HEK293T (cell line): ENCODE measurements around the gene SGTA.

Experiments used
- CTCF ChIA-PET: fragments of 350-600 bp; formaldehyde crosslinking; extraction: SDS; loops from one replicate; lab custom pipeline; 2021; ENCODE audit warnings: antibody characterized with exemption, inconsistent platforms; lab: Yijun Ruan, JAX
- POLR2A ChIA-PET: fragments of 350-600 bp; formaldehyde crosslinking; extraction: SDS; loops from one replicate; lab custom pipeline; 2020; ENCODE audit warnings: antibody characterized with exemption, inconsistent platforms; lab: Yijun Ruan, JAX
- DNase-seq: peaks from one replicate; pipeline ENCODE4 v3.0.0; 2012; ENCODE audit warnings: mixed read lengths; ENCODE audit errors: extremely low spot score
- ARNT ChIP-seq: fragments of 450-650 bp; IDR thresholded peaks from 2 replicates; pipeline ENCODE4 v1.6.1; 2017; ENCODE audit warnings: mild to moderate bottlenecking
- BHLHE40 ChIP-seq: fragments of 450-650 bp; IDR thresholded peaks from 2 replicates; pipeline ENCODE4 v1.6.1; 2016; ENCODE audit warnings: mild to moderate bottlenecking, moderate library complexity, borderline replicate concordance
- CTBP1 ChIP-seq: fragments of 450-650 bp; IDR thresholded peaks from 2 replicates; pipeline ENCODE4 v1.6.1; 2016; ENCODE audit warnings: borderline replicate concordance
- ELF4 ChIP-seq: fragments of 450-650 bp; IDR thresholded peaks from 2 replicates; pipeline ENCODE4 v1.6.1; 2017; ENCODE audit warnings: antibody characterized with exemption
- FOXA1 ChIP-seq: fragments of 450-650 bp; IDR thresholded peaks from 2 replicates; pipeline ENCODE4 v1.6.1; 2016; ENCODE audit warnings: mild to moderate bottlenecking
- FOXK2 ChIP-seq: fragments of 450-650 bp; IDR thresholded peaks from 2 replicates; pipeline ENCODE4 v1.6.1; 2016; ENCODE audit warnings: mild to moderate bottlenecking
- FOXM1 ChIP-seq: fragments of 450-650 bp; IDR thresholded peaks from 2 replicates; pipeline ENCODE4 v1.6.1; 2017; ENCODE audit warnings: mild to moderate bottlenecking, borderline replicate concordance
- HDGF ChIP-seq: fragments of 450-650 bp; IDR thresholded peaks from 2 replicates; pipeline ENCODE4 v1.6.1; 2017; ENCODE audit warnings: antibody characterized with exemption, borderline replicate concordance
- L3MBTL2 ChIP-seq: fragments of 450-650 bp; conservative IDR thresholded peaks from 2 replicates; pipeline ENCODE4 v1.6.1; 2016; ENCODE audit warnings: mild to moderate bottlenecking
- LEF1 ChIP-seq: fragments of 450-650 bp; IDR thresholded peaks from 2 replicates; pipeline ENCODE4 v1.6.1; 2017; ENCODE audit warnings: mild to moderate bottlenecking, borderline replicate concordance
- NFRKB ChIP-seq: fragments of 450-650 bp; IDR thresholded peaks from 2 replicates; pipeline ENCODE4 v1.6.1; 2016; ENCODE audit warnings: mild to moderate bottlenecking, moderate library complexity
- SP1 ChIP-seq: fragments of 450-650 bp; IDR thresholded peaks from 2 replicates; pipeline ENCODE4 v1.6.1; 2017
- SUZ12 ChIP-seq: fragments of 450-650 bp; IDR thresholded peaks from 2 replicates; pipeline ENCODE4 v1.6.1; 2016; ENCODE audit warnings: mild to moderate bottlenecking
- TARDBP ChIP-seq: fragments of 450-650 bp; IDR thresholded peaks from 2 replicates; pipeline ENCODE4 v1.6.1; 2016
- ZNF384 ChIP-seq: fragments of 450-650 bp; IDR thresholded peaks from 2 replicates; pipeline ENCODE4 v1.6.1; 2016
- TF ChIP-seq, protein P1 (sequence below): fragments of 450-650 bp; IDR thresholded peaks from 2 replicates; pipeline ENCODE4 v1.6.1; 2016

Gene SGTA

DNA sequence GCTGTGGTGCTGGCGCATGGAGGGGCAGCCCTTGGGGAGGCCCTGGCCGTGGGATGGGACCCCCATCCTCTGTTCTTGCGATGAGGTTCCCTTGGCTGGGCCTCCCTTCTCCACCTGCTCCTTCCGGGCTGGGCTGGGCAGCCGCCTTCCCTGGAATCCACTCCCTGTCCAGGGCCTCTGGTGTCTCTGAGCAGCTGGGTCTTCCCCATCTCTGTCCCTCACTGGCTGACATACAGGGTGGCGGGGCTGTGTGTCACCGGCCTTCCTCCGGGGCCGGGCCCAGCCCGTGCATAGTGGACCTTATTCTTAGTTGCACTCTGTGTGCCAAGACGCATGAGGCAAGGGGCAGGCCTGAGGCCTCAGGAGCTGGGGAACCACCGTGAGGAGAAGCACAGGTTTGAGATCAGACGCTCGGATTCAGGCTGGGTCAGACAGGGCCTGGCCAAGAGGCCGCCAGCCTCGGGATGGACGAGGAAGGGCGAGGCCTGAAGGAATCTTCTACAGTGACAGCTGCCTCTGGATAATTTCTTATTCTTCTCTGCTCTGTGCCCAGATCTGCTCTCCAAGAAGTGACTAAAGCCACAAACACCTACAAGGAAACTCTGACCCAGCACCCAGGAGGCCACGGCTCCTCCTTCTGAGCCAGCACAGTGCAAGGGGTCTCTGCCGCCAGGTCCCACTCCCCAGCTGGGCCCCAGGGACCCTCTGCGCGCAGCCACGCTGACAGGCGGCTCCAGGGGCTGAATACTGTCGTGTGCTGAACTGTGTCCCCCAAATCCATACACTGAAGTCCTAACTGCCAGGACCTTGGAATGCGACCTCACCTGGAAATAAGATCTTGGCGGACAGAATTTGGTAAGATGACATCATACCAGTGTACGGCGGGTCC, 11.0 kb downstream of the SGTA start:
- ChIA-PET POLR2A (no interaction called here), CTCF (no interaction called here)
- DNase-seq: no peak
- TF ChIP-seq LEF1: no peak

DNA sequence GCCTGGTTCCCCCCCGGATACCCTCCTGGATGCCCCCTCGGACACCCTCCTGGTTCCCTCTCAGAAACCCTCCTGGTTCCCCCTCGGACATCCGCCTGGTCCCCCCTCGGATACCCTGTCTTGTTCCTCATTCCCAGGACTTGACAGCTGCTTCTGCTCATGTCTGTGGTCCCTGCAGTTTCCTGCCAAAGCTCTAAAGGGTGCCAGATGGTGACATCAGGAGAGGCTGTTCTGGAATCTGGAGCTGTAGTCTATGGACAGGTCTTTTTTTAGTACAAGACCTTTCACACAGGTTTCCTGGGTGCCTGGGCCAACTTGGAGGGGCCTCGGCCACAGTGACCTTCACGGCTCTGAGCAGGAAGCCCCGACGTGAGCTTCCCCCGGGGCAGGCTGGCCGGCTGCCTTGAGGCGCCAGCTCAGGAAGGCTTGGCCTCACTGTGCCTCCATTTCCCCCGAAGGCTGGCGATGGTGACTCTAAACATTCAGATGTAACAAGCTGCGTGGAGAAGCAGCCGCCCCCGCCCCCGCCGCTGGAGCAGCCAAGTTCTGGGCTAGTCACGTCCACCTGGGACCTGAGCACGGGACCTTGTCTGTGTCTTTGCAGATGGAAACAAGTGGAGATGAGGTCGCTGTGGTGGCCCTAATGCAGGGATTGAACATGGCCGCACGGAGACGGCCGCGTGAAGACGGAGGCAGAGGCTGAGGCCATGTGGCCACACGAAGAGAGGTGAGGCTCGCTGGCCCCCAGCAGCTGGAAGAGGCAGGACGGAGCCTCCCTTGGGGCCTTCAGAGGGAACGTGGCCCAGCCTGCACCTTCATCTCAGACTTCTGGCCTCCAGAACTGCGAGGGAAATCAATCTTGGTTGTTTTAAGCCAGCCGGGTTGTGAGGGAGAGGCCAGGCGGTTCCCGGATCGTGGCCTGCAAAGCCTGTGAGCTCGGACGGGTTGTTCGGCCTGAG, 12.7 kb downstream of the SGTA start:
- CTCF ChIA-PET: no interaction called here
- POLR2A ChIA-PET: no interaction called here
- no peak for TF ChIP-seq BHLHE40
- no peak for TF ChIP-seq L3MBTL2
- no peak for TF ChIP-seq HDGF
- TF ChIP-seq SUZ12: no peak
- no peak for TF ChIP-seq FOXA1
- TF ChIP-seq CTBP1: no peak
- TF ChIP-seq NFRKB: no peak
- TF ChIP-seq FOXK2: no peak
- TF ChIP-seq LEF1: no peak
- TF ChIP-seq ZNF384: no peak
- no peak for TF ChIP-seq ELF4
- TF ChIP-seq TARDBP: no peak
- no peak for TF ChIP-seq FOXM1
- TF ChIP-seq, protein P1, sequence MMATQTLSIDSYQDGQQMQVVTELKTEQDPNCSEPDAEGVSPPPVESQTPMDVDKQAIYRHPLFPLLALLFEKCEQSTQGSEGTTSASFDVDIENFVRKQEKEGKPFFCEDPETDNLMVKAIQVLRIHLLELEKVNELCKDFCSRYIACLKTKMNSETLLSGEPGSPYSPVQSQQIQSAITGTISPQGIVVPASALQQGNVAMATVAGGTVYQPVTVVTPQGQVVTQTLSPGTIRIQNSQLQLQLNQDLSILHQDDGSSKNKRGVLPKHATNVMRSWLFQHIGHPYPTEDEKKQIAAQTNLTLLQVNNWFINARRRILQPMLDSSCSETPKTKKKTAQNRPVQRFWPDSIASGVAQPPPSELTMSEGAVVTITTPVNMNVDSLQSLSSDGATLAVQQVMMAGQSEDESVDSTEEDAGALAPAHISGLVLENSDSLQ: no peak
- no peak for TF ChIP-seq ARNT
- TF ChIP-seq SP1: no peak
- no peak for DNase-seq

DNA sequence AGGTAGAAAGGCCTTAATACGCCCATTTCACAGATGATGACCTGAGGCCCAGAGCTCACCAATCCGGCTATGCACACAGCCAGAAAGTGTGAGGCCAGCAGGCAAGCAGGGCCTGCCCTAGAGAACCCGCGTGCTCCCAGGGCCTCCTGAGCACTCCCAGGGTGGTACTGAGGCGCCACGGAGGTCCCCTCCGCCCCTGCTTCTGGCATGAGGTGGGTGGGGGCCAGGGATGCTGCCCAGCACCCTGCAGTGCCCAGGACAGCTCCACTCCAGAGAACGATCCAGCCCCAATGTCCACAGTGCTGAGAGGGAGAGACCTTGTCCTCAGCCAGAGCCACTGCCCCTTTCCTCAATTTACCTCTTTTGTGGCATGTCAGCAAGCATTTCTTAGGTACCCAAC, 13.9 kb downstream of the SGTA start:
- no peak for DNase-seq
- TF ChIP-seq L3MBTL2 (no peak), FOXM1 (no peak)
- ChIA-PET POLR2A (interaction anchor here (1.4 kb wide), 1 partner anchor 12 kb away, joined by 3 read pairs; no protein-coding TSS in a partner anchor), CTCF (no interaction called here)

DNA sequence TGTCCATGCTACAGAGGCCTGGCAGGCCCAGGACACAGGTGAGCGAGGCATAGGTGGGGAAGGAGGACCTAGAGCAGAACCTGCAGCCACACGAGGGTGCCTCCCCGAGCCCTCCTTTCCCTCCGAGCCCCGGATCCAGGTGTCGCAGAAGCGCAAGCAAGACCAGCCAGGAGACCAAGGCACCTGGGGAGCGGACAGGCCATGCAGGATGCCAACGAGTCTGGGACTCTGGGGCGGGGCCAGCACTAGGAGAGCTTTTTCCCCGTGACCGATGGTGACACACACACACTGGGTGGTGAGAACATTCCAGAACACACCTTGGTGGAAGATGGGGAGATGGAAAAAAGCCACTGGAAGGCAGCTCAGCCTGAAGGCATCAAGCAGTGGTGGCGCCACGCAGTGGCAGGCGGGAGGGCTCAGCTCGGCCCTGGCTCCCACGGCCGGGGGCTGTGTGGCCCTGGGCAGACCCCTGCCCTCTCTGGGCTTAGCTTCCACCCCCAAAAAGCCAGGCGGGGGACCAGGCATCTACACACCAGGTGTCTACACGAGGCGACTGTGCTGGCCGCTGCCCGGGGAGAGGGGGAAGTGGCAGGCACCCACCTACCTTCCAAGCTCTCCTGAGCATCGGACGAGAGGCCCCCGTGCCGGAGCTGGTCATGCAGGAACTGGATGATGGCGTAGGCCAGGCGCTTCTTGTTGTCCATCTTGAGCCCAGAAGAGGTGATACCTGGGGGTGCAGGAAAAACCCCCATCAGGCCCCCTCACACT, 14.5 kb downstream of the SGTA start:
- DNase-seq: no peak
- TF ChIP-seq HDGF (no peak), FOXK2 (no peak), SP1 (no peak), FOXA1 (no peak), ELF4 (no peak), BHLHE40 (no peak), FOXM1 (no peak), CTBP1 (no peak), LEF1 (no peak), SUZ12 (no peak), L3MBTL2 (no peak), NFRKB (no peak), ARNT (no peak), ZNF384 (no peak), TARDBP (no peak)
- TF ChIP-seq, protein P1: no peak
- ChIA-PET CTCF (no interaction called here), POLR2A (interaction anchor here (0.8 to 1.4 kb wide), 2 partner anchors 13 to 14 kb away, joined by 3 read pairs; no protein-coding TSS in a partner anchor)

DNA sequence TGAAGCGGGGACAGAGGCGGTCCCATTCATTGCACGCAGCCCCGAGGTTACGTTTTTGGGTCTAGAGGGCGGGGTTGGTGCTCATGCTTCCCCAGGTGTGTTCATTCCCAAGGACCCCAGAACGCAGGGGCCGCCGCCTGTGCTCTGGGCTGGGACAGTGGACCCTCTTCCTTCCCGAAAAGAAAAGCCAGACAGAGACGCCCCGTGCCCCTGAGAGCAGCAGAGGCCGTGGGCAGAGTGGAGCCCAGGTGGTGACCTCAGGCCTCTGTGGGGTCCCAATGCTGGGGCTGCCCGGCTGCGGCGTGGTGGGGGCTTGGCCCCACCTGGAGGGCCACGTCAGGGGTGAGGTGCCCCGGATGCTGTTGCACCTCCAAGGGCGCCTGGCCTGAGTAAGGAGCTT, 15.4 kb downstream of the SGTA start:
- TF ChIP-seq HDGF (no peak), ZNF384 (no peak), ARNT (no peak), CTBP1 (no peak), NFRKB (no peak), TARDBP (no peak), FOXK2 (no peak)
- TF ChIP-seq, protein P1: no peak
- CTCF ChIA-PET: no interaction called here
- POLR2A ChIA-PET: no interaction called here
- no peak for DNase-seq
